IMR-90 (cell line): Measurements from ENCODE around the gene GADD45A. TPM values are rescaled to one million over a fixed set of nuclear protein-coding genes. Genes with fewer than 3 reads are reported as not detected.

Experiments used
- ATAC-seq: fragments of 200-7000 bp; cut with Tn5 transposase; 2 replicates; pipeline ENCODE4 v1.9.1; 2020; ENCODE audit warnings: low read depth, mild to moderate bottlenecking, moderate library complexity
- BruUV-seq: library from RNA; stranded (reverse); fragments of 400-500 nt; replicated peaks from 2 replicates; lab custom pipeline; 2021; lab: Mats Ljungman, UMichigan
- CTCF ChIA-PET: fragments of 300-600 bp; formaldehyde crosslinking; extraction: SDS; loops from one replicate; lab custom pipeline; 2021; ENCODE audit warnings: antibody characterized with exemption; lab: Yijun Ruan, JAX
- POLR2A ChIA-PET: fragments of 300-600 bp; sonication (Branson Sonifier 250); formaldehyde crosslinking; loops from one replicate; lab custom pipeline; 2022; ENCODE audit warnings: antibody characterized with exemption; ENCODE audit not compliant: unreplicated experiment; lab: Charles Lee
- DNase-seq: peaks from one replicate; pipeline ENCODE4 v3.0.0; 2013
- H2AFZ ChIP-seq: replicated peaks from 2 replicates; pipeline ENCODE3; 2013; ENCODE audit warnings: low read length, mild to moderate bottlenecking; ENCODE audit not compliant: poor library complexity
- H2AK5ac ChIP-seq: 2 replicates; pipeline ENCODE4 v1.6.1; 2013; ENCODE audit warnings: low read depth, low read length, inconsistent platforms
- H2AK9ac ChIP-seq: replicated peaks from 2 replicates; pipeline ENCODE3; 2013; ENCODE audit warnings: mild to moderate bottlenecking, low read depth, low read length, moderate library complexity; ENCODE audit not compliant: poor library complexity
- H2BK120ac ChIP-seq: 2 replicates; pipeline ENCODE4 v1.6.1; 2013; ENCODE audit warnings: low read depth, low read length, inconsistent platforms
- H2BK15ac ChIP-seq: 3 replicates; pipeline ENCODE4 v1.6.1; 2013; ENCODE audit warnings: low read depth, low read length, inconsistent platforms
- H2BK20ac ChIP-seq: 2 replicates; pipeline ENCODE4 v1.6.1; 2013; ENCODE audit warnings: low read depth, mild to moderate bottlenecking, inconsistent platforms, low read length, moderate library complexity
- H2BK5ac ChIP-seq: 2 replicates; pipeline ENCODE4 v1.6.1; 2013; ENCODE audit warnings: mild to moderate bottlenecking, low read depth, low read length, inconsistent platforms; ENCODE audit not compliant: poor library complexity, severe bottlenecking
- H3K14ac ChIP-seq: replicated peaks from 2 replicates; pipeline ENCODE4 v1.6.1; 2013; ENCODE audit warnings: low read depth, low read length, inconsistent platforms
- H3K18ac ChIP-seq: 2 replicates; pipeline ENCODE4 v1.6.1; 2013; ENCODE audit warnings: low read depth, low read length, control low read depth
- H3K23ac ChIP-seq: 2 replicates; pipeline ENCODE4 v1.6.1; 2013; ENCODE audit warnings: low read depth, low read length, inconsistent platforms
- H3K27ac ChIP-seq: 2 replicates; pipeline ENCODE4 v1.5.1; 2013; ENCODE audit warnings: mild to moderate bottlenecking, control low read depth, low read length; ENCODE audit not compliant: insufficient read depth
- H3K27me3 ChIP-seq: 2 replicates; pipeline ENCODE4 v1.6.1; 2013; ENCODE audit warnings: low read length; ENCODE audit not compliant: control insufficient read depth, insufficient read depth
- H3K36me3 ChIP-seq: 2 replicates; pipeline ENCODE4 v1.6.1; 2013; ENCODE audit warnings: low read length, mixed read lengths; ENCODE audit not compliant: control insufficient read depth, insufficient read depth
- H3K4ac ChIP-seq: 2 replicates; pipeline ENCODE4 v1.6.1; 2013; ENCODE audit warnings: low read depth, low read length, inconsistent platforms
- H3K4me1 ChIP-seq: 2 replicates; pipeline ENCODE4 v1.6.1; 2013; ENCODE audit warnings: low read length, mixed read lengths; ENCODE audit not compliant: control insufficient read depth, insufficient read depth
- H3K4me2 ChIP-seq: 2 replicates; pipeline ENCODE4 v1.6.1; 2013; ENCODE audit warnings: low read depth, mild to moderate bottlenecking, control low read depth, low read length, moderate library complexity
- H3K4me3 ChIP-seq: 2 replicates; pipeline ENCODE4 v1.5.1; 2013; ENCODE audit warnings: low read depth, mild to moderate bottlenecking, control low read depth, low read length, moderate library complexity; ENCODE audit not compliant: insufficient read depth
- H3K56ac ChIP-seq: 2 replicates; pipeline ENCODE4 v1.6.1; 2013; ENCODE audit warnings: low read length, inconsistent platforms; ENCODE audit not compliant: insufficient read depth; ENCODE audit errors: extremely low read depth
- H3K79me1 ChIP-seq, 2 experiments: 2 replicates each; pipeline ENCODE4 v1.6.1; 2013; ENCODE audit warnings: low read length in 2 of 2, inconsistent platforms in 1 of 2, low read depth in 1 of 2
- H3K9ac ChIP-seq: 2 replicates; pipeline ENCODE4 v1.6.1; 2013; ENCODE audit warnings: low read depth, low read length, control low read depth
- H3K9me1 ChIP-seq: 2 replicates; pipeline ENCODE4 v1.6.1; 2013; ENCODE audit warnings: low read length, inconsistent platforms; ENCODE audit not compliant: insufficient read depth
- H3K9me3 ChIP-seq: 2 replicates; pipeline ENCODE4 v1.6.1; 2013; ENCODE audit warnings: low read length; ENCODE audit not compliant: control insufficient read depth, insufficient read depth
- H4K20me1 ChIP-seq: 2 replicates; pipeline ENCODE4 v1.6.1; 2013; ENCODE audit warnings: low read length, inconsistent platforms; ENCODE audit not compliant: insufficient read depth
- H4K5ac ChIP-seq: 2 replicates; pipeline ENCODE4 v1.6.1; 2013; ENCODE audit warnings: mild to moderate bottlenecking, low read depth, low read length, control low read depth
- H4K8ac ChIP-seq, 2 experiments: 2 replicates each; pipeline ENCODE4 v1.6.1; 2013; ENCODE audit warnings: low read depth in 2 of 2, low read length in 2 of 2, control low read depth in 1 of 2, inconsistent platforms in 1 of 2
- H4K91ac ChIP-seq: 2 replicates; pipeline ENCODE4 v1.6.1; 2013; ENCODE audit warnings: low read depth, low read length, inconsistent platforms; ENCODE audit not compliant: insufficient read depth
- MAZ ChIP-seq: IDR thresholded peaks from 2 replicates; pipeline ENCODE4 v1.6.1; 2012; ENCODE audit warnings: low read depth, mild to moderate bottlenecking, low read length, improper control_type of control experiment, moderate library complexity, borderline replicate concordance
- RFX5 ChIP-seq: IDR thresholded peaks from 2 replicates; pipeline ENCODE4 v1.8.0; 2012; ENCODE audit warnings: low read depth, mild to moderate bottlenecking, low read length, moderate library complexity
- WGBS, 2 experiments: methylation state at CpG; one replicate each; pipeline versions ENCODE4 v1.1.5 to v1.1.7; 2013; ENCODE audit warnings: missing lambda C conversion rate in 2 of 2; ENCODE audit not compliant: insufficient read length in 1 of 2; ENCODE audit errors: extremely low coverage in 2 of 2; 5-methylcytosine and 5-hydroxymethylcytosine counted together
- dilution Hi-C: fragments of 300-500 bp; cut with HindIII; formaldehyde crosslinking; loops from one replicate; pipeline ENCODE4 v1.14.3; 2018; ENCODE audit warnings: low sequenced_read_pairs; ENCODE audit not compliant: unreplicated experiment
- in situ Hi-C: fragments of 300-500 bp; cut with MboI; formaldehyde crosslinking; loops from 3 replicates; pipeline ENCODE4 v1.14.3; 2019; ENCODE audit warnings: low sequenced_read_pairs, inconsistent platforms, mixed read lengths
- intact Hi-C: fragments of 100-400 bp; cut with micrococcal nuclease; formaldehyde crosslinking; loops from 2 replicates; pipeline ENCODE4 v1.10.0; 2022
- polyA plus RNA-seq, 3 experiments: library from polyadenylated mRNA; depleted of rRNA; stranded (reverse); fragments of >200 nt; gene quantifications; 2 replicates each; pipeline ENCODE4 v1.2.3, GENCODE V29; 2012; ENCODE audit warnings: low replicate concordance in 1 of 3
- total RNA-seq: library from RNA; depleted of rRNA; stranded (reverse); fragments of >200 nt; gene quantifications from 2 replicates; pipeline ENCODE4 v1.2.3, GENCODE V29; 2012

Gene GADD45A
- total and polyA plus RNA-seq, 2 of the 4 experiments (the other 2 are of a cell fraction) = 10.9 to 114 TPM

DNA sequence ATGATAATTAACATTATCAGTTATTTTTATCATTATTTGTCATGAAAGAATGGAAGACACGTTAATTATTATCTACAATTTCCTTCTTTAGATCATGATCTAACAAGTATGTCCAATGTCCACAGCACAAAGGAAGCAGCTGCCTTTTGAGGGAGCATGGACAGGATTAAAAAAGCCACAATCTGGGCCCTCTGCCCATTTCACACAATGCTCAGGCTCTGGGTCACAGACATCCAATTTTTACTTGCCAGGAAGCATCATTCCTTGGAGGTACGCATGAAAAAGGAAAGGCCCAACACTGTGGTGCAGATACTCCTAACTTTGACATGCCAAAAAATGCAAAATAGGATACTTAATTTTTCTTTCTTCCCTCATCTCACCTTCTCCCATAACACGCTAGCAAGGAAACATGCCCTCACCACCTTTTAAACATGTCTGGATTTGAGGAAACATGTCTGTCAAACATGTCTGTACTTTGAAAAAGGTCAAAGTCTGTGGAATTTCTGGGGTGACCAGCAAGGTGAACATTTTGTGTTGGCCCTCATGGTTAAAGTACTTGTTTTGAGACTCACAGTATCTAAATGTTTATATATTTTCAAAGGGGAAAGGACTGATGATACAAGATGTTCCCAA is 40.0 kb downstream of the GADD45A start:
- Histone ChIP-seq H3K27me3 (no peaks in the 10 kb centered on the region), H2AFZ (no peak overlapping the region), H2BK20ac (no peak overlapping the region; the same call in 1 of the 2 replicates), H4K8ac (peak overlapping the region in 1 of 2 experiments; percentile 42; a peak in 1 of 4 replicates), H2BK5ac (peak overlapping the region; percentile 59), H3K4me3 (no peak overlapping the region), H3K9me1 (peaks cover 20% of the 10 kb centered on the region), H4K5ac (no peak overlapping the region), H2BK120ac (peak overlapping the region; percentile 42; the same call in 1 of the 2 replicates), H2AK5ac (peak overlapping the region; percentile 38; the same call in 1 of the 2 replicates), H3K56ac (no peak overlapping the region), H3K9ac (no peak overlapping the region), H3K4ac (peak overlapping the region; percentile 21; the same call in 1 of the 2 replicates), H2AK9ac (no peak overlapping the region), H3K14ac (no peak overlapping the region), H3K27ac (no peak overlapping the region), H3K9me3 (no peaks in the 10 kb centered on the region), H2BK15ac (no peak overlapping the region), H4K20me1 (peaks cover 10% of the 10 kb centered on the region; the same call in 1 of the 2 replicates), H3K18ac (peak overlapping the region; percentile 34; the same call in 1 of the 2 replicates), H4K91ac (peak overlapping the region; percentile 14; the same call in 1 of the 2 replicates), H3K4me1 (peaks cover 15% of the 10 kb centered on the region), H3K79me1 (peaks cover 38 to 77% of the 10 kb centered on the region in 2 experiments), H3K4me2 (no peak overlapping the region; the same call in 1 of the 2 replicates), H3K23ac (peak overlapping the region; percentile 18; the same call in 1 of the 2 replicates), H3K36me3 (peaks cover 4% of the 10 kb centered on the region; the same call in 1 of the 2 replicates)
- TF ChIP-seq RFX5 (no peak), MAZ (no peak)
- ATAC-seq = peak; percentile 32; the same call in 1 of the 2 replicates
- BruUV-seq = no TSS peak
- 0 to 100% methylated on average over 1 of the region's 3 CpGs for WGBS, 2 experiments
- POLR2A ChIA-PET = no interaction called here
- dilution Hi-C loops (no loop called here), intact Hi-C loops (no loop called here), in situ Hi-C loops (no loop called here)
- DNase-seq = peak; percentile 85
- CTCF ChIA-PET = no interaction called here
